RWPE1 (cell line): ENCODE results near the gene FMN2.

ENCODE experiments used
- CTCF ChIA-PET: fragments of 350-600 bp; sonication (Branson Sonifier 250); formaldehyde crosslinking; extraction: SDS; loops from one replicate; lab custom pipeline; 2021; lab: Yijun Ruan, JAX
- POLR2A ChIA-PET: fragments of 400-600 bp; formaldehyde crosslinking; extraction: SDS; loops from one replicate; lab custom pipeline; 2020; ENCODE audit warnings: antibody characterized with exemption; ENCODE audit not compliant: low non-redundant PET; lab: Yijun Ruan, JAX
- DNase-seq: peaks from one replicate; pipeline ENCODE4 v3.0.0; 2012; ENCODE audit warnings: low spot score
- H3K27ac ChIP-seq: fragments of 450-650 bp; 2 replicates; pipeline ENCODE4 v1.5.1; 2017
- TF ChIP-seq, protein P1 (sequence below): fragments of 450-650 bp; conservative IDR thresholded peaks from 2 replicates; pipeline ENCODE4 v1.5.1; 2017; ENCODE audit warnings: low read depth, mild to moderate bottlenecking

FMN2 gene

DNA sequence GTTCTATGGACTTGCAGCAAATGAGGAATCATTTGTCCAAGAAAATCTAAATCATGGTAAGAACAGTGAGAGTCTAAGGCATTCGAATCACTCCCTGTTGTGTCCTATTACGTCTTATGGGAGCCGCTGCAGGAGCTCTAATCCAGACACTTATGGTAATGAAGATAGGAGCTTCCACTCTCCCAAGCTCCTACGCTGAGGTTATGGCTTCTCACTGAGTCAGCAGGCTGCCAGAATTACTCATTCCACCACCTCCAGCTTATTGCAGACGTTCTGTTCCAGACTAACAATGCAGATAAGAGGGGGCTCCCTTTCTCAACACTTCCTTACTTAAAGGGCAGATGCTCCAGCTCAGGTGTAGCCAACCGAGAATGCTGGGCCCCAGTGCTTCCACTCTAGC lies 307.7 kb downstream of the FMN2 start:
- no peak overlapping the region for H3K27ac ChIP-seq
- peak; percentile 46 for DNase-seq
- ChIA-PET POLR2A (no interaction called here), CTCF (interaction anchor here (0.8 to 1.1 kb wide), 2 partner anchors 210 to 528 kb away, joined by 3 to 4 read pairs; no protein-coding TSS in a partner anchor)
- TF ChIP-seq, protein P1, sequence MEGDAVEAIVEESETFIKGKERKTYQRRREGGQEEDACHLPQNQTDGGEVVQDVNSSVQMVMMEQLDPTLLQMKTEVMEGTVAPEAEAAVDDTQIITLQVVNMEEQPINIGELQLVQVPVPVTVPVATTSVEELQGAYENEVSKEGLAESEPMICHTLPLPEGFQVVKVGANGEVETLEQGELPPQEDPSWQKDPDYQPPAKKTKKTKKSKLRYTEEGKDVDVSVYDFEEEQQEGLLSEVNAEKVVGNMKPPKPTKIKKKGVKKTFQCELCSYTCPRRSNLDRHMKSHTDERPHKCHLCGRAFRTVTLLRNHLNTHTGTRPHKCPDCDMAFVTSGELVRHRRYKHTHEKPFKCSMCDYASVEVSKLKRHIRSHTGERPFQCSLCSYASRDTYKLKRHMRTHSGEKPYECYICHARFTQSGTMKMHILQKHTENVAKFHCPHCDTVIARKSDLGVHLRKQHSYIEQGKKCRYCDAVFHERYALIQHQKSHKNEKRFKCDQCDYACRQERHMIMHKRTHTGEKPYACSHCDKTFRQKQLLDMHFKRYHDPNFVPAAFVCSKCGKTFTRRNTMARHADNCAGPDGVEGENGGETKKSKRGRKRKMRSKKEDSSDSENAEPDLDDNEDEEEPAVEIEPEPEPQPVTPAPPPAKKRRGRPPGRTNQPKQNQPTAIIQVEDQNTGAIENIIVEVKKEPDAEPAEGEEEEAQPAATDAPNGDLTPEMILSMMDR = no peak

DNA sequence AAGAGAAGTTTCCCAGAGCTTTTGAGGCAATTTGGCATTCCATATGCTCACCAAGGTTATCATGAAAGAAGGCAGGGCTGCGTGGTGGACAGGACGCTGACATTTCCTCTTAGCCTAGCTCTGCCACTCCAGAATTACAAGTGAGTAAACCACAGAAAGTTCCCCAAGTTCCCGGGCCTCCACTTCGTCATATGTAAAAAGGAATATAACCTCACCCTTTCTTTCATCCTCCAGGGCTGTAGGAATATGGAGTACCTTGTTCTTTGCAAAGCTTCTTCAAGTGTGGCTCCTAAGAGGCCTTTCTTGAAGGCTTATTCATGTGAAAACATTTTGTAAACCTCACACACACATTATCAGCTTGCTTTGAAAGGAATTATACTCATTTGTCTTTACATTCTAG lies 310.0 kb downstream of the FMN2 start:
- TF ChIP-seq, protein P1 = no peak
- CTCF ChIA-PET = interaction anchor here (0.5 kb wide), 1 partner anchor 78 kb away, joined by 4 read pairs; no protein-coding TSS in a partner anchor

DNA sequence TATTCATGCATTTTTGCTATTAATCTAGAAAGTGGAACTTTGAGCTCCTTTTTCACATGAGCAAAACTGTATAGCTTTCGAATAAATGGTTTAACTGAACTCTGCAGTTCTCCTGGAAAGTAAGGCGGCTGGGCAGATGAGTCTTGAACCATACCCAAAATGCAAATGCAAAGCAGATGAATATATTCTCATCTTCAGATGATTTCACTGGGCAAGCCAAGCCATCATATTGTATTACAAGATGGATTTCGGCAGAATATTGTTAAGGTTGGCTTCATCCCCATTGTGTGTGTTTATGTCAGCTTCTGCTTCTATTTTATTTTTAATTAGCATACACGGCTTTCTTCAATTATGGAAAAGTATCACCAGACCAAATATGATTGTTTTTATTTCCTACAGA lies 310.6 kb downstream of the FMN2 start:
- ChIA-PET CTCF (no interaction called here), POLR2A (no interaction called here)
- TF ChIP-seq, protein P1 = no peak
- no peak for DNase-seq
- no peak overlapping the region for H3K27ac ChIP-seq

More for the DNA sequence above, 310.0 kb downstream of the FMN2 start:
- POLR2A ChIA-PET = no interaction called here
- no peak overlapping the region for H3K27ac ChIP-seq
- DNase-seq = no peak

DNA sequence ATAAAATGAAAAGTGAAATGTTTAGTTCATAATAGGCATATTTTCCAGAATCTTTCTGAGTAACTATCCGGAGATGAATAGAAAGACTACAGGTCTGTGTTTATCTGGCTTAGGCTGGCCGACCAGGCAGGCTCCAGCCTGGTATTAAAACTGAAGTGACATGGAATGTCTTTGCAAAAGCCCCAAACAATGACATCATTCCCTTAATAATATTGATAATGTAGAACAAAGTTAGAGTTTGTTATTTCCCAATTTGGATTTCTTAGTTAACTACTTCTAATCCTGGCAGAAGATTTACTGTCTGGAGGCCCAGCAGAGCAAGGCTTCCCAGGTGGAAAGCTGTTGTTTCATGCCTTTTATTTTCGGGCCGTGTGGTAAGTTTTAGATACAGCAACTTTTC lies 312.6 kb downstream of the FMN2 start:
- CTCF ChIA-PET = no interaction called here
- DNase-seq = no peak
- TF ChIP-seq, protein P1 = no peak
- POLR2A ChIA-PET = no interaction called here
- no peak overlapping the region for H3K27ac ChIP-seq

DNA sequence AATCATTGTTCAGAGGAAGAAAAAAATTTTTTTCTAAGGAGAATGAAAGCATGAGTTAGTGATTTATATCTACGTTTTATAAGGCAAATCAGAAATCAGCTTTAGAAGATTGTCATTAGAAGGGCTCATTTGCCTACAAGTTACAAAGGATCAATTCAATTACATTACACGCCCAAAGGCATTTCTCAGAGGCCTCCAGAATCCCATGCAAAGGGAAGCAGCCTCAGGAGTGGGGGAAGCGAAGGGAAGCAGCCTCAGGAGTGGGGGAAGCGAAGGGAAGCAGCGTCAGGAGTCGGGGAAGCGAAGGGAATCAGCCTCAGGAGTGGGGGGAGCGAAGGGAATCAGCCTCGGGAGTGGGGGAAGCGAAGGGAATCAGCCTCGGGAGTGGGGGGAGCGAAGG lies 314.1 kb downstream of the FMN2 start:
- ChIA-PET CTCF (no interaction called here), POLR2A (no interaction called here)
- TF ChIP-seq, protein P1 = no peak
- DNase-seq = no peak
- H3K27ac ChIP-seq = no peak overlapping the region

DNA sequence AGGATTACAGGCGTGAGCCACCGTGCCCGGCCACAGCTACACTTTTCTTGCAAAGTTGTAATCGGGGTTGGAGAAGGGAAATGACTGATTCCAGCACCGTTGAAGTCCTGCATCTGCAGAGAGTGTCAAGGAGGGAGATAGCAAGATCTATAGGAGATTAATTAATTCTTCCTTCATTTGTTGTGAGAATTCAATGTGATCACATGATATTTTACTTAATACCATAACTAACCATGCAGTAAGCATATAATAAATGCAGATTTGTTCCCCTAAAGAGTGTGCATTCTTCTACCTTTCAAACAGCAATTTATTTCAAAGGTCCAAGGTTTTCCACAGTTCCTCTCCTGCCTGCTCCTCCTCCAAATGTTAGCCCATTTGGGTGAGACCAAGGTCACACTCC lies 315.7 kb downstream of the FMN2 start:
- no peak for DNase-seq
- TF ChIP-seq, protein P1 = no peak
- no peak overlapping the region for H3K27ac ChIP-seq
- POLR2A ChIA-PET = no interaction called here
- CTCF ChIA-PET = no interaction called here
